GM18498 (cell line): ENCODE measurements around the gene SYNGR2.
"Not testable (repeated sequence)": the region's sequence is repeated elsewhere in the genome, so short reads cannot be mapped to it uniquely, and the experiment has no call there.

ENCODE experiments used
- ATAC-seq: cut with Tn5 transposase; IDR thresholded peaks from one replicate; pipeline ENCODE4 v1.9.1; 2021; ENCODE audit warnings: mild to moderate bottlenecking, moderate library complexity; ENCODE audit not compliant: unreplicated experiment

SYNGR2 gene

GRCh38 chr17:78170692-78171590 is 2.6 kb downstream of the SYNGR2 start:
- ATAC-seq, result no peak

- not testable (repeated sequence) for ATAC-seq
Measured at GRCh38 chr17:78171591-78172248, 3.3 kb downstream of the SYNGR2 start.

DNA sequence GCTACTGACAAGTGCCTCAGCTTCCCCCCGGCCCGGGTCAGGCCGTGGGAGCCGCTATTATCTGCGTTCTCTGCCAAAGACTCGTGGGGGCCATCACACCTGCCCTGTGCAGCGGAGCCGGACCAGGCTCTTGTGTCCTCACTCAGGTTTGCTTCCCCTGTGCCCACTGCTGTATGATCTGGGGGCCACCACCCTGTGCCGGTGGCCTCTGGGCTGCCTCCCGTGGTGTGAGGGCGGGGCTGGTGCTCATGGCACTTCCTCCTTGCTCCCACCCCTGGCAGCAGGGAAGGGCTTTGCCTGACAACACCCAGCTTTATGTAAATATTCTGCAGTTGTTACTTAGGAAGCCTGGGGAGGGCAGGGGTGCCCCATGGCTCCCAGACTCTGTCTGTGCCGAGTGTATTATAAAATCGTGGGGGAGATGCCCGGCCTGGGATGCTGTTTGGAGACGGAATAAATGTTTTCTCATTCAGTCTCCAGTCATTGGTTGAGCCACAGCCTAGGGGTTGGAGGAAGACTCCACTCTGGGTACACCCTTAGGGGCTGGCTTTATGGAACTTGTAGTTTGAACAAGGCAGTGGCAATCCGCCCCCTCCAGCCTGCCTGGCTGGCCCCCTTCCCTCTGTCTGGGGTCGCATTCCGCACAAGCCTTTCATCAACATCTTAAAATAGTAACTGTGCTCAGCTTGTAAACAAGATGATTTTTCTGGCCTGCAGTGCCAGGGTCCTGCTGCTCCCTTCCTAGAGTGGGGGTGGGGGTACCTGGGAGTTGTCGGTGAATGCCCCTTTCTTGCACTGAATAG is 4.1 kb downstream of the SYNGR2 start:
- no peak for ATAC-seq

GRCh38 chr17:78173097-78173715 is 4.8 kb downstream of the SYNGR2 start:
- ATAC-seq, result no peak

DNA sequence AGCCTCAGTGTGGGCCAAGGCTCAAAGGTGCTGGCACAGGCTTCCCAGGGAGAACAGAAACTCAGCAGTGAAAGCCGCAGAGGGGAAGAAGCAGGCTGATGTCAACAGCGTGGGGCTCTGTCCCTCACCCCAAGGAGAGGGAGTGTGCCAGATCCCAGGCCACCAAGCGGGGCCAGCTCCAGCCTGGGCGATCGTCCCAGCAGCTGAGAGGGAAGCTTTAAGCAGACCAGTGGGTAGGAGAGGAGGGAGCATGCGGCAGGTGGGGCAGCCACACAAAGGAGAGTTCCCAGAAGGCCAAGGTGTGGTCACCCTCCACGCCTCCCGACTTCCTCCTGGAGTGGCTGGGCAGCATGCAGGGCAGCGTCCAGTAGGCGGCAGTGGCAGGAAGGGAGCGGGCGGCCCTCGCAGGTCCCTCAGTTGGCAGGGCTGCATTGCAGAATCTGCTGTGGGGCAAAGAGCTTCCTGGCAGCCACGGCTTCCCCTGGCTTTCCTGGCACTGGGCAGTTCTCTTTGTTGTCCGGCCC is 6.0 kb downstream of the SYNGR2 start:
- ATAC-seq, result no peak

- no peak for ATAC-seq
Measured at GRCh38 chr17:78174870-78175642, 6.7 kb downstream of the SYNGR2 start.

DNA sequence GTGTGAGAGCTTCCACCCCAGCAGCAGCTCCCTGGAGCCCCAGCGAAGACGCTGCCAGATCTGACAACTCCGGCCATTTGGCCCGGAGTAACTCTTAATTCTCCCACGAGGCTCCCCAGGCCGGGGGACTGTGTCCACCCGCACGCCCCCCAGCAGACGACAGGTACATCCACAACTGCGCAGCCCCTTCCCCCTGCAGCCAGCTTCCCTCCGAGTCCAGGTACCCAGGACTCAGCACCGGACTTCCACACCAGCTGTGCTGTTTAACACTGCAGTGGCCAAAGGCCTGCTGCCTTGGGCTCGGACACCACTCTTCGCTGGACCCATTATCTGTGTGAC is 7.2 kb downstream of the SYNGR2 start:
- no peak for ATAC-seq

- ATAC-seq, result no peak
Measured at GRCh38 chr17:78176548-78177025, 8.2 kb downstream of the SYNGR2 start.

DNA sequence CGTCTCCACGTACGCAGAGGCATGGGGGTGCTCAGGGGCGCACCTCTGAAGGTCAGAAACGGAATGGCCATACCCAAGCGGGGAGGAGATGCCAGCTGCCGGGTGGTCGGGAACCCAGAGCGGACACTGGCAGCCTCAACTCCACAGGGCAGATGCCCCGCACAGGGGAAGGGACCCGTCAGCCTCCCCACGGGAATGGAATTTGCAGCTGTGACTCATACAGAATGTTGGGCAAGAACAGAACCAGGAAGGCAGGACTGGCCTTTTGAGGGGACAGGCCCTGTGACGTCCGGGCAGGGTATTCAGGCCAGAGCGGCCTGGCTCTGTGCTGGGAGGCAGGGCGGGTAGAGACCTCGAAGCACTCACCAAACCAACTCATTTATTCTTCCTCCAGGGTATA is 11.0 kb downstream of the SYNGR2 start:
- no peak for ATAC-seq

- ATAC-seq, result no peak
Measured at GRCh38 chr17:78180083-78180482, 11.7 kb downstream of the SYNGR2 start.

DNA sequence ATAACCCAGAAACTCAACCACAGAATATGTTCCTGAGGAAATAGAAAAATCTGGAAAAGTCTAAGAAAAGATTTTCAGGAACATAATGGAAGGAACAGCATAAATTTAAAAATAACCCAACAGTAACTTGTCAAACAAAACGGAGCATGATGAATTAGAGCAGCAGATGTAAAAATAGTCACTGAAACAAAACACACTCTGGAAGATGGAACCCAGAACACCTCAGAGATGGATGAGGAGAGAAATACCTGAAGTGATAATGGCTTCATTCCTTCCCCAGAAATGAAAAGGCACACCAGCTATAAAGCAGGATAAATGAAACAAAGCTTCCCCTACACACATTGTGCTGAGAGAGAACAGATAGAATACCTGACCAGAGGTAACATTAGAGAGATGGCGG is 12.1 kb downstream of the SYNGR2 start:
- ATAC-seq, result no peak

- no peak for ATAC-seq
Measured at GRCh38 chr17:78182504-78182903, 14.1 kb downstream of the SYNGR2 start.

DNA sequence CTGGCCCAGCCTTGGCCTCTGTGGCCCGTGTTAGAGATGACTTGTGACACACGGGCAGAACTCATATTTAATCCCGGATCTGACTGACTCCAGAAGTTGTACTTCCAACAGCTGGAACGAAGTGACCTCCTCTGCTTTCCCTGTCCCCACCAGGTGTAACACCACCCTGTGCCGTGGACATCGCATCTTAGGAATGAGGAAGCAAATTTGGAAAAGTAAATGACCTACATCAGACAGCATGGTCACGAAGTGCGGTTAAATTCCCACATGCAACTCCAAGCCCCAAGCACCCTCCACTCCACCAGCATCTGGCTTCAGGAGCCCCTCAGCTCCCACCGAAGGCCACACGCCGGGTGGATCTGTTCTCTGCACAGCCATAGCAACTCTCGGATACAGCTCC is 15.5 kb downstream of the SYNGR2 start:
- no peak for ATAC-seq

- no peak for ATAC-seq
Measured at GRCh38 chr17:78184351-78184750, 16.0 kb downstream of the SYNGR2 start.

DNA sequence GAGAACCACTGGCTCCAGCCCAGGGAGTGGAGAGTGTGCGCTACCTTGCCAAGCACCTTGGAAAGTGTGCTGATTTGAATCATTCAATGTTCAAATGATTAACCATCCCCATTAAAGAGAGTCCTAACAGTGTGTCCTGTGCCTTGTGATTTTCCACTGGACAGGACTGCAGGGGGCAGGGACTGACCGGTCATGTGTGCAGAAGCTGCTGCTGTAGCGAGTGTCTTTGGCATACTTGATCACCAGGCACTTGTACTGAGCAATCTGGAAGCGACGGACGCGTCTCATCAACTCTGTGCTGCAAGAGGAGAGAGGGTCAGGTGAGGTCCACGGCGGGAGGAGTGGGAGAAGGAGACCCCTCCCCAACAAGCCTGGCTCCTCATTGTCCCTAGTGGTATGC is 16.5 kb downstream of the SYNGR2 start:
- ATAC-seq, result no peak

DNA sequence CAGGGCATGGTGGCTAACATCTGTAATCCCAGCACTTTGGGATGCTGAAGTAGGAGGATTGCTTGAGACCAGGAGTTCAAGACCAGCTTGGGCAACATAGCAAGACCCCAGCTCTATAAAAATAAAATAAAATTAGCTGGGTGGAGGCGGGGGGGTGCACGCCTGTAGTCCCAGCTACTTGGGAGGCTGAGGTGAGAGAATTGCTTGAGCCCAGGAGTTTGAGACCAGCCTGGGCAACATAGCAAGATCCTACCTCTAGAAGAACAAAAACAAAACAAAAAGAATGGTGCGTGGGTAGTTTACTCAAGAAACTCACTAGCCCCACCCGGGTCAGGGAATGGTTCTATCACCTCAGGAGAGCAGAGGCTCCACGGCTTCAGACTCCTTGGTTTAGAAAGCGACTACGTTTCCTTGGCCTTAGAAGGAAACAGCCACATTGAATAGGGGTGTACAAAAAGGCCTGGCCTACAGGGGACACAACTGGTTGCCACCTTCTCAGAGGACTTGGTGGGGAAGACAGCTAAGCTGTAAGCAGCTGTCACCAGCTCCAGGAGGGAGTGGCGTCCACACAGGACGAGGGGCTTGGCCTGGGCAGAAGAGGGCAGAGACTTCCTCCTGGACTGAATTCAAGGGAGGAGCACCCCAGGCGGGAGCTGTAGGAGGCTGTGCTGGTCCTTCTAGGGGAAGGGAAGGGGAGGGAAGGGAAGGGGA is 17.8 kb downstream of the SYNGR2 start:
- no peak for ATAC-seq

DNA sequence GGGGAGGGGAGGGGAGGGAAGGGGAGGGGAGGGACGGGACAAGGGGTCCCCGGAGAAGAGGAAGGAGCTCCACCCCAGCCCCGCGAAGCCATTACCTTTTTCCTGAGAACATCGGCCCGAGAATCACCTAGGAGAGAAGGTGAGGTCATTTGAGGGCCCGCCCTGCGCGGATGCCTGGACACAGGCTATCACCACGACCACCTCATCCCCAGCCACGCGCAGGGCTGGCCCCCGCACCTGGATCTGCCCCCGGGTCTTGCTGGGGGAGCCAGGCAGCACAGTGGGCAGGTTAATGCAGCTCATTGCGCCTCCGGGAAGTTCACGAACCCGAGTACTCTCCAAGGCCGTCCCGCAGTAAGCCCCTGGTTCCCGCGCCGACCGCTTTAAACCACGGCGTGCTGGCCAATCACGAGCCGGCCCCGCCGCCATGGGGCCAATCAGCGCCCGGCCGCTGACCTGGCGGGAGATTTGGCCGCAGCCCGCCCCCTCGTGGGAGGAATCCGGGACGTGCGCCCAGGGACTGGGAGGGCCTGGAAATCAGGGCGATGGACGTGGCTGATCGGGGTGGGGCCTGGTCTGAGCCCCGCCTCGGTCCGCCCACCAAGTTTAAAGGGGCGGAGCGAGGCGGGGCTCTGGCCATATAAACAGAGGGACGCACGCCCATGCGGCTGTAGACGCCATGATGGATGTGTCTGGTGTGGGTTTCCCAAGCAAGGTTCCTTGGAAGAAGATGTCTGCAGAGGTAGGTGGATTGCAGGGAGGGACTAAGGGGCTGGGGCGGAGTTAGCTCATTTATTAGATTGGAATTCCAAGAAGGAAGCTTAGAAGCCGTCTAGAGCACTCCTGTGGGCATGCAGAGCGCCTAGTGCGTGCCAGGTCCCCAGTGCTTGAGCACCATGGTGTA is 18.6 kb downstream of the SYNGR2 start, which contains the start of the genes AFMID and TK1:
AFMID (plus strand) TSS at position 671 of the 904 bp plus-strand sequence; CDS start at position 680, 9 bp downstream.
TK1 (minus strand) TSS at position 361 of the 904 bp plus-strand sequence; CDS start at position 303, 58 bp downstream.
- ATAC-seq, result peak; percentile 90

GRCh38 chr17:78196716-78197115 is 28.3 kb downstream of the SYNGR2 start:
- ATAC-seq, result no peak
